ENCODE results near the gene BACH2. TPM values are rescaled to one million over a fixed set of nuclear protein-coding genes. Genes with fewer than 3 reads are reported as not detected.

BACH2 gene
- total RNA-seq, 6 donors from 2014 or later = 3.1 to 6.8 (median 5.3) TPM

GRCh38 chr6:90080876-90081481 is 215.7 kb downstream of the BACH2 start:
- no peak for DNase-seq
- ATAC-seq (ENCODE audit: low FRiP score in 2 of 2) = no peak
- Histone ChIP-seq H3K4me1 (no peaks in the 10 kb centered on the region), H3K27me3 (no peaks in the 10 kb centered on the region), H3K27ac (no peak overlapping the region), H3K36me3 (no peaks in the 10 kb centered on the region), H3K9me3 (no peaks in the 10 kb centered on the region), H3K4me3 (no peak overlapping the region)
- 82% methylated on average over 9 of the region's 9 CpGs for WGBS, 2 donors
- no peak for TF ChIP-seq POLR2AphosphoS5 (IDR thresholded peaks at IDR 0.05)
- TF ChIP-seq EP300 (IDR thresholded peaks at IDR 0.05) = no peak
- no peak for TF ChIP-seq POLR2A (IDR thresholded peaks at IDR 0.05)
- no peak for TF ChIP-seq CTCF (IDR thresholded peaks at IDR 0.05)

DNA sequence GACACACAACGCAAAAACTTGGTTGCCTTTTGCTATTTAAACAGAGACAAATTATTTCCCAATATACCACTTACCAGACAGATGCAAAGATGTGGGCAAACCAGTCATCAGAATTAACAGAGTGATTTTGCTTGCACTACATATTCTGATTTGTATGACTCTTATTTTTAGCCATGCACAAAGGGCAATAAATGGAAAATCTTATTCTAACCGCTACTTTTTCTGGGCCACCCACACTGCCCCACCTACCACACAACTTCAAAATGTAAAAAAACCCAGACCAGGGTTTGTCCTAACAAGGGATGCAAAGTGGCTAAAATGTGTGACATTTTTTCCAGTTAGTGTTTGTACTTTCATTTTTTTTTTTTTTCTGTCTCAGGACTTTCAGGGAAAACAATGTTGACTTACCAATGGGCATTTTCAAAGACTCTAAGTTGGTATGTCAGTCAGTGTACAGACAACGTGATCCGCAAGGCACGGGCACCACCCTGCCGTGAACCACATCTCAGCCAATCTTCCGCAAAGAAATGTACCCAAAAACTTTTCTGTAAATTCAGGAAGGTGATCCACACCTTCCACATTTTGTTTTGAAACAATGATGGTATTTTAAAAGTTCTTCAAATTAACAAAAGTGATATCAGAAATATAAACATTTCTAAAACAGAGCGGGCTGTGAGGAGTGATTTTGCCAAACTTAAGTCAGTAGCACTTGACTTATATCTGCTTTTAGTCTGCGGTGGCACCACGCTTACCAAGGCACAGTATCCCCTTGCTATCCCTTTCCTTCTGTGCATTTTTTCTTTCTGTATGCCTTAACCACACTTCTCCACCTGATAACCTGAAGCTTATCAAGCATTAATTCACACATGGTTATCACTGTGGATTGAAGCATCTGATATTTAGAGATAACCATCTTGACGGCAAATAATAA is 216.8 kb downstream of the BACH2 start:
- Histone ChIP-seq H3K36me3 (no peaks in the 10 kb centered on the region), H3K4me3 (no peak overlapping the region), H3K27me3 (no peaks in the 10 kb centered on the region), H3K9me3 (no peaks in the 10 kb centered on the region), H3K27ac (no peak overlapping the region), H3K4me1 (no peaks in the 10 kb centered on the region)
- 81 to 84% methylated on average over 11 of the region's 11 CpGs for WGBS, 2 donors
- no peak for DNase-seq
- ATAC-seq (ENCODE audit: low FRiP score in 2 of 2) = no peak
- TF ChIP-seq POLR2AphosphoS5 (IDR thresholded peaks at IDR 0.05) (no peak), EP300 (IDR thresholded peaks at IDR 0.05) (no peak), CTCF (IDR thresholded peaks at IDR 0.05) (no peak), POLR2A (IDR thresholded peaks at IDR 0.05) (no peak)

DNA sequence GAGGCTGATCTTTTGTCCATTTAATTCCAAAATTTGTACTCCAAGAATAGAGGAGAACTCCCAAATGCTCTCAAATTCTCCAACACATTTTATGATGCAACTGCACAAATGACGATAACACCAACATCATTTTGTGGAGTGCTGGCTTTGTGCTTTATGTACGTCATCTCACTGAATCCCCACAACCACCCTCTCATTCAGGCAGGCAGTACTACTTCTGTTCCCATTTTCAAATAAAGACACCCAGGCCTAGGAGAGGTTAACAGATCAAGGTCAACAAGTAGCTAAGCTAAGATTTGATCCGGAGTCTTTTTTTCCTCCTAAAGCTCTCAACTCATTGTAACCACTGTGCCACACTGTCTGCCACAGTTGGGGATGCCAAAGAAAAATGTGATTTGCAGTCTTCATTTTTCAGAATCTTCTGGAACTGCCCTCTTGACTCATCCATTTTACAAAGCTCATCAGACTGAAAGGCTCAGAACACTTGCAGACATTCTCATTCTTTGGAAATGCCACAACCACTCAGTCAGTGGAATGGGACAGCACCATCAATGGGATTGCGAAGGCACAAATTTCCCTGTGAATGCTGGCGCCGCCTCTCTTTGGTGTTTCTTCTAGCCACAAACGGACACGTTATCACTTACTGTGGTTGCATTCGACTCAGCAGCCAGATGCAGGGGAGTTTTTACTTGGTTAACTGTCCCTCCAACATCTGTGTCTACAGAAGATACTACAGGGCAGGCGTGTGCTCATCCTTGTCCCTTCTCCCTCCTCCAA is 217.9 kb downstream of the BACH2 start:
- no peak overlapping the region for H3K4me3 ChIP-seq
- TF ChIP-seq POLR2A (IDR thresholded peaks at IDR 0.05) (no peak), CTCF (IDR thresholded peaks at IDR 0.05) (no peak), POLR2AphosphoS5 (IDR thresholded peaks at IDR 0.05) (no peak), EP300 (IDR thresholded peaks at IDR 0.05) (no peak)
- no peak overlapping the region for H3K27ac ChIP-seq
- H3K27me3 ChIP-seq = no peaks in the 10 kb centered on the region
- 81 to 86% methylated on average over 10 of the region's 10 CpGs for WGBS, 2 donors
- no peaks in the 10 kb centered on the region for H3K4me1 ChIP-seq
- no peaks in the 10 kb centered on the region for H3K9me3 ChIP-seq
- ATAC-seq (ENCODE audit: low FRiP score in 2 of 2) (peak in 1 of 2 donors; percentile 21), DNase-seq (no peak)
- no peaks in the 10 kb centered on the region for H3K36me3 ChIP-seq

DNA sequence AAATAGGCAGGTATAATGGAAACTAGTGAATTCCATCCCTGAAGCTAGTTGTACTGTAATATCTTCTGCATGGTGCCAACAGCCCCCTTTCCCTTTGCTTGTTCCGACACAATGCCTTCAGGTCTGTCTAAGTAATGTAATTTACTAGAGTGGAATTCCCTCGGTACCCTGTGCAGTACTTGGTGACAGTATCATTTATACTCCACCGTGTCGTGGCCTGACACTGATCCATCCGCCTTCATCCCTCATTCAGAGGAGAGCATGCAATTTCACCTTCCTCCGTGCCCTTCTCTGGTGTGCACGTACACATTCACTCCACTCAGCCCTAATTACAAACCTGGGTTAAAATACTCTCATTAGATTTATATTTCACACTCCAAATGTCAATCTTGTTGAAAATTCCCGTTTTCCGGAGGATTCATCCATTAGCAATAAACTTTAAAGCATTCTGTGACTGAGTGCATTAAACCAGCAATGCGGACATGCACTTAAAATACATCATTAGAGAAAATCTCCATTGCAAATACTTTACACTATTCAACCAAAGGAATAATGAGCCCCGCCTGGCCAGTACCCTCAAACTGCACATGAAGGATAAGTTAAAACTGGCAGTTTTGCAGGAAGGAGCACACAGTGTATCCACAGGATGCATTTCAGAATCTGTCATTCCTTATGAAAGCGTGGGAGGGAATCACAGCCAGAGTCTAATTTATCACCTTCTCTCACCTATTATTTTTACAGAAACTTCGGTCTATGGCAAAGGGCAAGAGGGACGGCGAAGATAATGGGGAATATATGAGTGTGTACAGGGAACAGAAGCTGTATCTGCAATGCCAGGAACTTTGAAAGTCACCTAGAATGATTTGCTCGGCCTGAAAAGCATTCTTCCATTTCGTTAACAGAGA is 219.9 kb downstream of the BACH2 start:
- no peak for TF ChIP-seq POLR2A (IDR thresholded peaks at IDR 0.05)
- TF ChIP-seq EP300 (IDR thresholded peaks at IDR 0.05) = no peak
- no peak for TF ChIP-seq POLR2AphosphoS5 (IDR thresholded peaks at IDR 0.05)
- no peak for TF ChIP-seq CTCF (IDR thresholded peaks at IDR 0.05)
- no peaks in the 10 kb centered on the region for H3K9me3 ChIP-seq
- no peak overlapping the region for H3K4me3 ChIP-seq
- H3K4me1 ChIP-seq = no peaks in the 10 kb centered on the region
- H3K36me3 ChIP-seq = no peaks in the 10 kb centered on the region
- no peaks in the 10 kb centered on the region for H3K27me3 ChIP-seq
- ATAC-seq (ENCODE audit: low FRiP score in 2 of 2) (no peak), DNase-seq (no peak)
- H3K27ac ChIP-seq = no peak overlapping the region
- WGBS, 2 donors = 92 to 94% methylated on average over 17 of the region's 17 CpGs

All from upper lobe of left lung (tissue), 6 donors.